GM06990 (cell line): Measurements from ENCODE around the gene SPAG16.

ENCODE experiments used
- DNase-seq: peaks from one replicate; pipeline ENCODE4 v3.0.0-alpha.2; 2011; ENCODE audit not compliant: insufficient read length; ENCODE audit errors: extremely low read depth
- H3K27me3 ChIP-seq: replicated peaks from 2 replicates; pipeline ENCODE4 v1.6.0; 2011; ENCODE audit warnings: low read length; ENCODE audit not compliant: control insufficient read depth, insufficient read depth
- H3K36me3 ChIP-seq: 2 replicates; pipeline ENCODE4 v1.5.1; 2011; ENCODE audit warnings: low read length; ENCODE audit not compliant: control insufficient read depth, insufficient read depth
- H3K4me3 ChIP-seq: replicated peaks from 2 replicates; pipeline ENCODE4 v1.5.1; 2011; ENCODE audit warnings: low read depth, mild to moderate bottlenecking, control low read depth, low read length
- CTCF ChIP-seq: IDR thresholded peaks from 2 replicates; pipeline ENCODE4 v1.5.1; 2011; ENCODE audit warnings: low read length, control low read depth, mild to moderate bottlenecking, inconsistent platforms; ENCODE audit not compliant: insufficient read depth, poor library complexity, severe bottlenecking

Gene SPAG16

GRCh38 chr2:213425618-213426017 is 141.4 kb downstream of the SPAG16 start:
- no peak overlapping the region for H3K4me3 ChIP-seq
- no peak for TF ChIP-seq CTCF
- DNase-seq = no peak

GRCh38 chr2:213429516-213429915 is 145.3 kb downstream of the SPAG16 start:
- TF ChIP-seq CTCF = no peak
- H3K27me3 ChIP-seq = no peaks in the 10 kb centered on the region
- no peak for DNase-seq
- no peaks in the 10 kb centered on the region for H3K36me3 ChIP-seq
- no peak overlapping the region for H3K4me3 ChIP-seq

More at GRCh38 chr2:213425618-213426017, 141.4 kb downstream of the SPAG16 start:
- H3K36me3 ChIP-seq = no peaks in the 10 kb centered on the region
- no peaks in the 10 kb centered on the region for H3K27me3 ChIP-seq

- Histone ChIP-seq H3K27me3 (no peaks in the 10 kb centered on the region), H3K4me3 (no peak overlapping the region), H3K36me3 (no peaks in the 10 kb centered on the region)
- DNase-seq = no peak
- no peak for TF ChIP-seq CTCF
Observed at GRCh38 chr2:213443921-213444320, 159.7 kb downstream of the SPAG16 start.

GRCh38 chr2:213451542-213452239 is 167.4 kb downstream of the SPAG16 start:
- H3K27me3 ChIP-seq = no peaks in the 10 kb centered on the region
- no peak for DNase-seq
- H3K36me3 ChIP-seq = no peaks in the 10 kb centered on the region
- no peak for TF ChIP-seq CTCF
- H3K4me3 ChIP-seq = no peak overlapping the region

GRCh38 chr2:213455316-213456008 is 171.2 kb downstream of the SPAG16 start:
- no peak for DNase-seq
- no peak for TF ChIP-seq CTCF

More at GRCh38 chr2:213455316-213456008, 171.2 kb downstream of the SPAG16 start:
- Histone ChIP-seq H3K4me3 (no peak overlapping the region), H3K36me3 (no peaks in the 10 kb centered on the region), H3K27me3 (no peaks in the 10 kb centered on the region)
